Measurements from ENCODE around the gene BCL2.

The BCL2 gene

DNA sequence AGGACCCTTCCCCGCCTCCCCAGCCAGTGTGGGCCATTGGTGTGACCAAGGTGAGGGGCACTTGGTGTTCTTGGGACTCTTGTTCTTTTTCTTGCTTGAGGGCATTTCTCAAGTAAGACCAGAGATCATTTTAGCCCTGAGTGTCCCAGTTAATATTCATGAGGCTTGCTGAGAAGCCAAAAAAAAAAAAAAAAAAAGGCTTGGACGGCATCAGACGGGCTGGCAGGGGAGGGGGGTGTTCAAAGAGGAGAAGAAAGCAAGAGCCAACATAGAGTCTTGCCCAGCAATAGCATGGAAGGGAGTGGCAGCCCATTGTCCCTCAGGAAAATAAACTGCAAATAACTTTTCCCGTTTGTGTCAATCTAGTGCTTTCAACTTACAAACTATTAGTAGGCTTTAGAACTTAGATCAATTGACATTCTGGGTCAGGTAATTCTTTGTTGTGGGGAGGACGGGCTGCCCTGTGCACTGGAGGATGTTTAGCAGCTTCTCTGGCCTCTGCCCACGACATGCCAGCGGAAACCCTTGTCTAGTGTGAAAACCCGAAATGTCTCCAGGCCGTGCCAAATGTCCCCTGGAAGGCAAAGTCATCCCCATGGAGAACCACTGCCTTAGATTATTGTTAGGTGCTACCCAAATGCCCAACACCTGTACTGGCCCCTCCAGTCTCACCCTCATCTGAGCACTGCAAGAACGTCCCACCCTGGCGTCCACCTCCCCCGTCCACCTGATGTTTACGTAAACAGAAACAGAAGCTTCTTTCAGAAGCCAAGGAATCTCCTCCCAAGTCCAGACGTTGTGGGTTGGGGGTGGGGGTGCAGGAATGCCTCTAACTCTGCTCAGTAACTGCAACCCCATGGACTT, 163.4 kb downstream of the BCL2 start:
- TF ChIP-seq GATA3 (IDR thresholded peaks at IDR 0.05; ENCODE audit: low read depth, low read length) (no peak), GATA2 (IDR thresholded peaks at IDR 0.05; ENCODE audit: low read depth, low read length) (no peak)

GRCh38 chr18:63155169-63155852, 164.3 kb downstream of the BCL2 start:
- no peak for TF ChIP-seq GATA3 (IDR thresholded peaks at IDR 0.05; ENCODE audit: low read depth, low read length)

DNA sequence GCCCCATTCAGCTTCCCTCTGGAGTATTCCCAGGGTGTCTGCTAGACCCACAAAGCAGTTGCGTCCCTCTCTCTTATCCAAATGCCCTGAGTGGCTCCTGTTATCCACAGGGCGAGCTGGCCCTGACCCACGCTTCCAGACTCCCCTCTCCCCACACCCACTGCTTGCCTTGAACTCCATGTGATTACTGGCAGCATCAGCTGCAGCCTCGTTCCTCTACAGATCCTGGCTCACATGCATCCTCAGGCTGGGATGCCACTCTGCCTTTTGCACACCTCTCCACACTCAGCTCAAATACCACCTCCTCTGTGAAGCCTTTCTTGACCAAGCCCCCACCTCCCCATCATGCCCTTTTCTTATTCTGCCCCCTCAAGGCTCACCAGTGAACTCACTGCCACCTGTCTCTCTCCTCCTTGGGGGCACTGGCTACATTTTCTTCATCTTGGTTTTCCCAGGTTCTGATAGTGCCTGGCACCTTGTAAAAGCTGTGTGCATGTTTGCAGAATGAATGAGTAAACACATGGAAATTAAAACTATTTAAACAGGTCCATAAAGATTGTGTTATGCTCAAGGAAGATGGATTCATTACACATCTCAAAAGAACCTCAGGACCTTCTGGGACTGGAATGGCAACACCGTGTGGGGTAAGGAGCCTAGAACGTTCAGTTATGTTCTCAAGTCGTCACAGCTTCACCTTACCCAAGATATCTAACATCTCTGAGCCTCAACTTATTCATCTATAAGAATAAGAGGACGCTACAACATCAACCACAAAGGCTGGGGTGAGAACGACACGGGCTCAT, 165.0 kb downstream of the BCL2 start:
- TF ChIP-seq GATA3 (IDR thresholded peaks at IDR 0.05; ENCODE audit: low read depth, low read length) = no peak
- TF ChIP-seq GATA2 (IDR thresholded peaks at IDR 0.05; ENCODE audit: low read depth, low read length) = no peak

DNA sequence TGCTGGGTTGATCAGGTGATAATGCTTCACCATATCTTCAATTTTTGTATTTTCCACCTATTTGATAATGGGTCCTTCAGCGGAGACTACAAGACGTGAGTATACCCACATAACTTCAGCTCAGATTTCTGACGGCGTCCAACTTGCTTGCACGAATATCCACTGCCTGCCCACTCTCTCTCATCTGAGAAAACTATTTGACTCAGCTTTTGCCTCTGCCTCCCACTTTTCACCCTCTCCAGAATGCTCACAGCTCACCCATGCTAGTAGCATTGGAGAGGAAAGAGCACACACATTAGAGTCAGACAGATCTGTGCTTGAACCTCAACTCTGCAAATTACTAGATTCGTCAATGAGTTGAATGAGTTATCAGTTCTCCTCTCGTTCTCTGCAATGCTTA, 166.8 kb downstream of the BCL2 start:
- no peak for TF ChIP-seq GATA3 (IDR thresholded peaks at IDR 0.05; ENCODE audit: low read depth, low read length)
- no peak for TF ChIP-seq GATA2 (IDR thresholded peaks at IDR 0.05; ENCODE audit: low read depth, low read length)

GRCh38 chr18:63152096-63152495, 167.5 kb downstream of the BCL2 start:
- no peak for TF ChIP-seq GATA3 (IDR thresholded peaks at IDR 0.05; ENCODE audit: low read depth, low read length)
- TF ChIP-seq GATA2 (IDR thresholded peaks at IDR 0.05; ENCODE audit: low read depth, low read length) = no peak

DNA sequence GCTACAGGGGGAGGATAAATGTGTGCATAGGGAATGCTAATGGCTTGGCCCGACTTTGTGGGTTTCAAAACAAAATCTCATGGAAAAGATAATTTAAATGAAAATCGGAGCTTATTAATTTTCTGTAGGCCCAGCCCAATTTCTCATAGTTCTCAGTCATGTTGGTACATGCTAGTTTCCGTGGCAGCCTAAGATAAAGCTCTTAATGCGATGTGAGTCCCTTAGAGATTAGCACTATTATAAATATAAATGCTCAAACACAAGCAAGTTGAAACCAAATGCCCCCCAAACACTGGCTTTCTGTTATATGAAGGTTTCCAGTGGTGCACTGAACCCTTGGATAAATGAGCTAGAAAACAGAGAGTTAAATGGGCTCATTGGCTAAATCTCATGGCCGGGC, 168.0 kb downstream of the BCL2 start:
- TF ChIP-seq GATA3 (IDR thresholded peaks at IDR 0.05; ENCODE audit: low read depth, low read length) = no peak
- no peak for TF ChIP-seq GATA2 (IDR thresholded peaks at IDR 0.05; ENCODE audit: low read depth, low read length)

DNA sequence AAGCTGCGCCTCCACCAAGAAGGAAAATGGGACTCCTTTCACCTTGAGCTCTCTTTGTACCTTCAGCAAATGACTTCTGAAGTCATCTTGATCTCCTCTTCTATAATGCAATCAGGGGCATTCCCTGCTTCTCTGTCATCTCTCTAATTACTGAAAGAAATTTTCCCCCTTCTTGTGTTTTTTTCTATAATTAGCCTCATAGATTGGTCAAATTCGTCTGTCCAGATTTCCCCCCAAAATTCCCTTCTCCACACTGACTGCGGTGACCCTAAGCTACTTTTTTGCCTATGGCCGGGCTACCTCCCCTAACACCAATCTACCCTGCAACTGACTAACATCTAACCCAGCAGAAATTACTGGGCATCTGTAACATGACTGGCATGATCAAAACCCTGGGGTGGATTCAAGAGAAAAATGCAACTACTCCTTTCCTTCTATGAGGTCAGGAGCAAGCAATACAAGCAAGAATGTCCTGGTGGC, 168.6 kb downstream of the BCL2 start:
- TF ChIP-seq GATA3 (IDR thresholded peaks at IDR 0.05; ENCODE audit: low read depth, low read length) (no peak), GATA2 (IDR thresholded peaks at IDR 0.05; ENCODE audit: low read depth, low read length) (no peak)

- TF ChIP-seq GATA2 (IDR thresholded peaks at IDR 0.05; ENCODE audit: low read depth, low read length) = no peak
- no peak for TF ChIP-seq GATA3 (IDR thresholded peaks at IDR 0.05; ENCODE audit: low read depth, low read length)
Measured at GRCh38 chr18:63150326-63150725, 169.2 kb downstream of the BCL2 start.

- no peak for TF ChIP-seq GATA2 (IDR thresholded peaks at IDR 0.05; ENCODE audit: low read depth, low read length)
- no peak for TF ChIP-seq GATA3 (IDR thresholded peaks at IDR 0.05; ENCODE audit: low read depth, low read length)
Measured at GRCh38 chr18:63149302-63149587, 170.3 kb downstream of the BCL2 start.

GRCh38 chr18:63148449-63149301, 170.9 kb downstream of the BCL2 start:
- TF ChIP-seq GATA2 (IDR thresholded peaks at IDR 0.05; ENCODE audit: low read depth, low read length) (no peak), GATA3 (IDR thresholded peaks at IDR 0.05; ENCODE audit: low read depth, low read length) (no peak)

GRCh38 chr18:63147973-63148372, 171.6 kb downstream of the BCL2 start:
- no peak for TF ChIP-seq GATA3 (IDR thresholded peaks at IDR 0.05; ENCODE audit: low read depth, low read length)

- TF ChIP-seq GATA2 (IDR thresholded peaks at IDR 0.05; ENCODE audit: low read depth, low read length) (no peak), GATA3 (IDR thresholded peaks at IDR 0.05; ENCODE audit: low read depth, low read length) (no peak)
Measured at GRCh38 chr18:63146828-63147409, 172.7 kb downstream of the BCL2 start.

- no peak for TF ChIP-seq GATA2 (IDR thresholded peaks at IDR 0.05; ENCODE audit: low read depth, low read length)
- no peak for TF ChIP-seq GATA3 (IDR thresholded peaks at IDR 0.05; ENCODE audit: low read depth, low read length)
Measured at GRCh38 chr18:63145851-63146555, 173.6 kb downstream of the BCL2 start.
